Stimulated activated CD4-positive, alpha-beta T cell treated with anti-CD3 and anti-CD28 coated beads, Interleukin-4, amount 100 ng/mL, for 4 hours (primary cell): Measurements from ENCODE around the gene FLNA.
"Not testable (repeated sequence)": the region's sequence is repeated elsewhere in the genome, so short reads cannot be mapped to it uniquely, and the experiment has no call there.

Experiments used
- DNase-seq, 2 experiments: peaks; one replicate each; pipeline ENCODE4 v3.0.0-alpha.2; 2020

The FLNA gene

GRCh38 chrX:154355776-154356140 lies 18.7 kb downstream of the FLNA start:
- DNase-seq, result no peak

GRCh38 chrX:154355094-154355775 lies 19.2 kb downstream of the FLNA start:
- DNase-seq, result no peak

- no peak for DNase-seq
Measured at GRCh38 chrX:154354516-154354915, 19.9 kb downstream of the FLNA start.

GRCh38 chrX:154354013-154354412 lies 20.4 kb downstream of the FLNA start:
- DNase-seq, result no peak

- DNase-seq, result no peak
Measured at GRCh38 chrX:154353172-154353843, 21.1 kb downstream of the FLNA start.

GRCh38 chrX:154352466-154352865 lies 22.0 kb downstream of the FLNA start:
- DNase-seq, result no peak

- DNase-seq, result no peak
Measured at GRCh38 chrX:154352012-154352401, 22.4 kb downstream of the FLNA start.

GRCh38 chrX:154351183-154352011 lies 23.0 kb downstream of the FLNA start:
- no peak for DNase-seq

- no peak for DNase-seq
Measured at GRCh38 chrX:154350429-154351182, 23.8 kb downstream of the FLNA start.

GRCh38 chrX:154349979-154350378 lies 24.5 kb downstream of the FLNA start:
- no peak for DNase-seq

GRCh38 chrX:154349359-154349935 lies 25.0 kb downstream of the FLNA start:
- DNase-seq, result no peak

- no peak for DNase-seq
Measured at GRCh38 chrX:154348646-154349358, 25.6 kb downstream of the FLNA start.

- no peak for DNase-seq
Measured at GRCh38 chrX:154348114-154348531, 26.3 kb downstream of the FLNA start.

GRCh38 chrX:154343620-154344019 lies 30.8 kb downstream of the FLNA start:
- not testable (repeated sequence) for DNase-seq

GRCh38 chrX:154343063-154343462 lies 31.4 kb downstream of the FLNA start:
- not testable (repeated sequence) for DNase-seq

- DNase-seq, result not testable (repeated sequence)
Measured at GRCh38 chrX:154341399-154342298, 32.8 kb downstream of the FLNA start.

- DNase-seq, result no peak
Measured at GRCh38 chrX:154334496-154334895, 39.9 kb downstream of the FLNA start.

- DNase-seq, result no peak
Measured at GRCh38 chrX:154333837-154334271, 40.6 kb downstream of the FLNA start.

- no peak for DNase-seq
Measured at GRCh38 chrX:154333116-154333515, 41.3 kb downstream of the FLNA start.

- DNase-seq, result no peak
Measured at GRCh38 chrX:154332561-154332960, 41.9 kb downstream of the FLNA start.

- DNase-seq, result no peak
Measured at GRCh38 chrX:154329294-154329693, 45.1 kb downstream of the FLNA start.
